GM12874 (cell line): ENCODE measurements around the gene TRMO.

Experiments
- CTCF ChIP-seq: IDR thresholded peaks from 2 replicates; pipeline ENCODE4 v1.5.1; 2011; ENCODE audit warnings: low read depth, mild to moderate bottlenecking, control low read depth, low read length, moderate library complexity; ENCODE audit not compliant: insufficient read depth

The TRMO gene

DNA sequence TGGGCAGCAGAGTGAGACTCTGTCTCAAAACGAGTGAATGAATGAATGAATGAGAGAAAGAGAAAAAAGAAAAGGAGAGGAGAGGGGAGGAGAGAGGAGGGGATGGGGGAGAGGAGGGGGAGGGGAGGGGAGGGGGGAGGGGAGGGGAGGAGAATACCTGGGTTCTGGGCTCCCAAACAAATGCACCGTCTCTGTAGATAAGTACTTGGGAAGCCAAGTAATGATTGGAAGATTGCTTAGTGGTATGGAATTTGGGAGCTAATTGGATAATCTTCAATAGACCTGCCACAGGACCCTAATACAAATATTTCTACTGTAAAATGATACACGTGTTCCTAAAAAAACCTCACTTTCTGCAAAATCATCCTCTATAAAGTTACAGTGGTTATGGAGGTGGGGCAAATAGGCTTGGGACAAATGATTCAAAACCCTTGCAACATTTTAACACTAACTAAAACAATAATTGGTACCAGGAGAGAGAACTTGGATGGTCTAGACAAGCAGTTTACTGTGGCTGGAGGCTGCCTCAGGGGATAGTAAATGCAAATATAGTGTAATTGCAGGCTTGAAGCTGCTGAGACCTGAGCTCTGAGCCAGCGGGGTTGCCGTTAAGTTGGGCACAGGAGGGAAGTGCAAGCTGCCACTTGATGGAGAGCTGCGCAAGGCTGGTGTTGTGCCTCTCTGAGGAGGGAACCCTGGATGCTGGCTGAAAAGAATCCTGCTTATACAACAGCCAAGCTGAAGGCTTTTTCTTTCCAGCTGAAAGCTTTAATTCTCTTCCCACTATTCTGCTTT is 12.2 kb upstream of the TRMO start:
- no peak for TF ChIP-seq CTCF

DNA sequence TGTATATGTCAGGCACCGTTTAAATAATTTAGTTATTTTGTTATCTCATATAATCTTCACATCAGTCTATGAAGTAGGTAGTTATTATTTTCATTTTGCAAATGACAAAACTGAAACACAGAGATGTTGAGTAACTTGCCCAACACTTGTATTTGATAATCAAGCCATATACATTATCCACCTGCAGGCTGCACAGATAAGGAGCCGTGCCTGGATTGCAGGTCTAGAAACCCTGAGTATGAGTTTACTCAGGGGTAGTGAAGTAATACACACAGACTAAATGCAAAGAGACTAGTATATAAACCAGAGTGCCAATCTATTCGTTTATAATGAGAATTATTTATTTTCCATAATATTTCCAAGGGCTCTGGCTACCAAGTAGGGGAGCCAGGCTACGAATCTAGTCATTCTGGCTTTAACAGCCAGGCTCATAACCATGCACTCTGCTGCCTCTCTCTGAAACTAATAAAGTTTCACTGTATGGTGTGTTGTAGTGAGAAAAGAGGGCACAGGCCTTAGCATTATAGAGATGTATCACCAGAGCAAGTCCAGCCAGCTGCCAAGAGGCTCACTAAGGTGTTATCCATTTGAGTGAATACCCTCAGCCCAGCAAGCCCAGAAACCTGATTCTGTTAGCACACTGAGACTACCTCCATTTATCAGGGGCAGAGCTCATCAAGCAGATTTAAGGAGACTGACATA is 11.1 kb upstream of the TRMO start:
- TF ChIP-seq CTCF: no peak

- TF ChIP-seq CTCF: no peak
These were observed 8.7 kb upstream of the TRMO start for GRCh38 chr9:97930972-97931371.

GRCh38 chr9:97928986-97929604 is 6.8 kb upstream of the TRMO start:
- no peak for TF ChIP-seq CTCF

DNA sequence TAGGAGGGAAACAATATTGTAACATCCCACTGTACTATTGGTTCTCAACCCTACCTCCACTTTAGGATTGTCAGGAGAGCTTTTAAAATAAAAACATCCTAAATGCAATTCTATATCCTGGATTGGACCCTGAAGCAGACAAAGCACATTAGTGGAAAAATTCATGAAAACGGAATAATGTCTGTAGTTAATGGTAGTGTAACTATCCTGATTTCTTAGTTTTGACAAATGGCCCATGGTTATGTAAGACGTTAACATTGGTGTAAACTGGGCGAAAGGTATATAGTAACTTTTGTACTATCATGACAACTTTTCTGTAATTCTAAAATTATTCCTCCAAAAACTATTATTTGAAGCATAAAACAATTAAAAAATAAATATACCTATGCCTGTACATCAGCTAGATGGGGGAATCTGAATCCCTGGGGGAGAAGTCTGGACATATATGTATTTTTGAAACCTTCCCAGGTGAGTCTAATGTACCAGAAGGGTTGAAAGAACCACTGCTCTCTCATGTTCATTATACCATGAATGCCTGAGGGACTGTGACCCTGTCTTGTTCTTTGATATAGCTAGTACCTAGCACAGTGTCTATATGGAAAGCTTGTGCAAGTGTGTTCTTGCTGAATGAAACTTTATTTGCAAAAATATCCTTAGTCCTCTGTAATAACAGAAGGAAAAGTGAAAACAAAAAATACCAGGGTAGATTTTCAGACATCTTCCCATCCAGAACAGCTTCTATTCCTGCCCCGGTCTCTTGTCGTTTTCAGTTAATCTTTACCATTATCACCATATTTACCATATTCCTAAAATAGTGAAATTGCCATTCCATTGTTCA is 3.4 kb upstream of the TRMO start:
- TF ChIP-seq CTCF: no peak

- TF ChIP-seq CTCF: no peak
These were observed 2.1 kb upstream of the TRMO start for GRCh38 chr9:97924386-97924785.
